GM08714 (cell line): ENCODE measurements around the gene NHLRC2.

Experiments
- H3K4me3 ChIP-seq: fragments of 200-500 bp; sonication (Bioruptor generic); 2 replicates; pipeline ENCODE4 v1.5.1; 2014; ENCODE audit warnings: mild to moderate bottlenecking, low read length, inconsistent platforms
- ZNF274 ChIP-seq: IDR thresholded peaks from 2 replicates; pipeline ENCODE4 v1.6.1; 2012; ENCODE audit warnings: mild to moderate bottlenecking, low read depth, low read length

Gene NHLRC2

DNA sequence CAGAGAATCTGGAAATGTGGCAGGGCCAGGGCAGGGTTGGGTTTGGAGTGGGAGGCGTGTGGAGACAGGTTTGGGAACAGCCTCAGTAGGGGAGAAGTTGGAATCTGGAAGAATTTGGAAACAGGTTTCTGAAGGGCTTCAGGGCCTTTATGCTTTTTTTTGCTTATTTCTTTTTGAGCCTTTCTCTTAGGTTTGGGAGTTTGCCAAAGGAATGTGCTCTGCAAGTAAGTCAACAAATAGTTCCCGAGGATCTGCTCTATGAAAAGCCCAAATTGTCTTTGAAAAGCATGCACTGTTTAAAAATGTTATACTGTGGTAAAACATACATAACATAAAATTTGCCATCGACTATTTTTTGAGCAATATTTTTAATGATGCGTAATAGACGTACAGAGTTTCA lies 102.6 kb downstream of the NHLRC2 start:
- TF ChIP-seq ZNF274 = no peak
- H3K4me3 ChIP-seq = no peak overlapping the region

DNA sequence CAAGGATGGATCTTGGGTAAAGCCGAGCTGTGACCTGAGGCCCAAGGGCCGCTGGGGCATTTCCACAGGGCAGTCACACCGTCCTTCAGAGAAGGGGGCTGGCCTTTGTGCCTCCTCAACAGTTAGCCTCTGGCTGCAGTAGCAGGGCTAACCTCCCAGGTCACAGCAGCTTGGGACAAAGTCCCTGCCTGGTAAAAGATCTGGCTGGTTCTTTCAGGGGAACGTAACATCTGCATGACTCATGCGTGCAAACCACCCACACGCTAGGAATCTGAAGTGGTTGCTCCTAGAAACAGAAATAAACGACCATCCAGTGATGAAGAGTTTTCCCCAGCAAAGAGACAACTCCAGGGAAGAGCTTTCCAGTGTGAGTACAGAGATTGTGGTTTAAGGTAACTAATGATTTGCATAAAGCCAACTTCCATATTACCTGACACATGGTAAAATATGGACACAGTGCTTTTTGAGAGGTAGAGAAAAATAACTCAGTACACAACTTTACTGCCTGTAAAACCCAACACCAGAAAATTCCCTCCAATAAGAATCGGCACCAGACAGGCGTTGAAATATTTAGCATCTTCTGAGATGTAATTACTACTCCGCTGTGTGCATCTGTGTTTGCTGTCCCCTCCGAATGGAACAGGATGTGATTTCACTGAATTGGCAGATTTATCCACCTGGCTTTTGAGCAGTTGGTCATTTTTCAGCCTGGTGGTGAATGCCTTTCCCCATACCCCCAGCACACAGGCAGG lies 104.3 kb downstream of the NHLRC2 start:
- no peak overlapping the region for H3K4me3 ChIP-seq
- no peak for TF ChIP-seq ZNF274

DNA sequence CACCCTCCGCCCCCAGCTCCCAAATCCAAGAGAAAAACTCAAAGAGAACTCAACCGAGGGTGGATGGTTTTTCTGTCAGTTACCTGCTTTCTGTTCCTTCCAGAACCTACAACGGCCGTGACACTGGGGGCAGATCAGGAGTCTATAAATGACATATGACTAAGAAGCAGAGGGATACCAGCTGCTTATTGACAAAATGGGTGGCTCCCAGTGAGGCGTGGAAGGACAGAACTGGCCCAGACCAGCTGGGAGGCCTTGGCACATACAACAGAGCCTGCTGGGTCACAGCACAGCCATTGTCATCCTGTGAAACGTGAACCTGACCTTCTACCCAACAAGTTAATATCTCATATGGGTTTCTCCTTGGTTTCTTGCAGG lies 104.9 kb downstream of the NHLRC2 start:
- H3K4me3 ChIP-seq = no peak overlapping the region
- no peak for TF ChIP-seq ZNF274

DNA sequence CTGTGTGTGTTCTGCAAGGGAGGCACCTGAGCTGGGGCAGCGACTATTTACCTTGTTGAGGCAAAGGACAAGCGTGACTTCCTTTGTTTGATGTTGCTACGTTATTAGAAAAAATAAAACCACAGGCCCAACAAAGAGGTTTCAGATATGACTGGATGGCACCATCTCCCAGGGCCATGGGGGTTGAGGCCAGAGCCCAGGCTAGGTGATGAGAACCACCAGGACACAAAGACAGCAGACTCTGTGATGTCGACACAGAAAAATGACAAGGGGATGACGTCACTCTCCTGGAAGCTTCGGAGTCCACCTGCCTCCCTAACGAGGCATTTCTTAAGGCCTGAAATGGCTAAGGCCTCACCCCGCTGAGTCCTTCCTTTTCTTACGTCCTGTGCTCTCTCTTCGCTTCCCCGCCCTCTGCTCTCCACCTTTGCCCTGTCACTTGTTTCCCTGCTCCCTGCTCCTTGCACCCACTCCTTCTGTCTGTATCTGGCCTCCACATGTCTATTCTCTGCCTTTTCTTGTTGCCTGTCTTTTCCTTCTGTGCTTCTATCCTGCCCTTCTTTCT lies 106.2 kb downstream of the NHLRC2 start:
- no peak overlapping the region; the same call in 1 of the 2 replicates for H3K4me3 ChIP-seq
- TF ChIP-seq ZNF274 = no peak

DNA sequence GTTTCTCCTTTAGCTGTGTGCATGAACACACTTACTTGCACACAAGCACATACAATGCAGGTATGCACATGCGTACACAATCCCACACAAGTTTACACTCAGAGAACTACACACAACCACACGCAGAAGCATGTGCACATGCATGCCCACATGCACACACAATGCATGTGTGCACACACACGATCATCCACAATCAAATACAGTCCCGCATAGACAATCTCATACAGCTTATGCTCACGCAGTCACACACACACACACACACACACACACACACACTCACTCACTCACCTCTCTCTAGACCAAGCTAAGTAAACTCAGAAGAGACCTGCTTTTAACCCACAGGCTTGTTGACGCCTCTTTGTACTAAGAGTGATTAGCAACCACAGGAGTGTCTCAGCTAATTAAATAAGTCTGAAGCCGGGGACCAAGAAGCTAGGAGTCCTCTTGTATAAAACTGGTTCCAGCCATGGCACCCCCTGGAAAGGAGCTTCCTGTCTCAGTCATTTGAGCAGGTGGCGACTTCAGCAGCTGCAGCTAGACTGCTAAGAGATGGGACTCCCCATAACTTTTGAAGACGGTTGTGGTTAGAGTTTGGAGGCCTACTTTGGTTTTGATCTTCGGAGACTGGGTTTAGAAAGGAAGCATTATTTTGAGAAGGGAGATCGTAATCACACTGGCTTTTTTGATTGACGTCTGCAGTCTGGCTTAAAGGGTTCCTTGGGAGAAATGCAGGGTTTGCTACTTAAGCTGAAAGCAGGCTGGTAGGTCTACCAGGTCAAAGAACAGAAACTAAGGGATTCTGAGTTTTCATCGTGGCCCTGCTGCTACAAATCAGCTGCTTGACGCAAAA lies 106.9 kb downstream of the NHLRC2 start:
- H3K4me3 ChIP-seq = no peak overlapping the region; the same call in 1 of the 2 replicates

DNA sequence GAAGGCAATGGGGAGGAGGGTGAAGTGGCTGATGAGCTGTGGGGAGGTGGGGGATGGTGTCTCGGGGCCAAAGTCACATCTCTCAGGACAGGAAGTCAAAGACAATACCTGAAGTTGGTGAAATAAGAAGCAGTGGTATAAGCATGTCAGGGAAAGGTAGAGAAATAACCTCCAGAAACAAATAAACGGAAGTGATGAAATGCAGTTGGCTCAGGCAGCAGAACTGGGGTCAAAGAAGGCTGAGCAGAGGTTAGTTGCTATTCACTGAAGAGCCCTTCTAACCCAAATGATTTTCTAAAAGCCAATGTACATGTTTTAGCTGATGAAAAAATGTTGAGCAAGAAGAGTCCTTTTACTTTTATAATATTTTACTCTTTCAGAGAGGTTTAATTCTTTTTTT lies 110.6 kb downstream of the NHLRC2 start:
- TF ChIP-seq ZNF274 = no peak
- no peak overlapping the region for H3K4me3 ChIP-seq

More for the DNA sequence above, 106.9 kb downstream of the NHLRC2 start:
- TF ChIP-seq ZNF274 = no peak

DNA sequence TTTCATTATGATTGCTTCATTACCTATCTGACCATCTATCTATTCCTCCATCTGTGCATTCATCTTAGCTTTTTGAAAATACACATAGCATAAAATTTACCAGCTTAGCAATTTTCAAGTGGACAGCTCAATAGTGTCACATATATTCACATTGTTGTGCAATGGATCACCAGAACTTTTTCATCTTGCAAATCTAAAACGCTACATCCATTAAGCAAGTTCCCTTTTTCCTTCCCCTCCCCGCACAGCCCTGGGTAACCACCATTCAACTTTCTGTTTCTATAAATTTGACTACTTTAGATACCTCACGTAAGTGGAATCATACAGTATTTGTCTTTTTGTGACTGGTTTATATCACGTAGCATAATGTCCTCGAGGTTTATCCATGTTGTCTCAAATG lies 111.2 kb downstream of the NHLRC2 start:
- TF ChIP-seq ZNF274 = no peak
- no peak overlapping the region for H3K4me3 ChIP-seq
